VCaP (cell line): ENCODE data around the gene ISY1.
"Not testable (repeated sequence)": the region's sequence is repeated elsewhere in the genome, so short reads cannot be mapped to it uniquely, and the experiment has no call there.

ENCODE experiments used
- H3K27ac ChIP-seq: fragments of 450-650 bp; 2 replicates; pipeline ENCODE4 v1.5.1; 2017
- CTCF ChIP-seq: fragments of 450-650 bp; conservative IDR thresholded peaks from 2 replicates; pipeline ENCODE4 v1.5.1; 2017; ENCODE audit warnings: mild to moderate bottlenecking, moderate library complexity

Gene ISY1

DNA sequence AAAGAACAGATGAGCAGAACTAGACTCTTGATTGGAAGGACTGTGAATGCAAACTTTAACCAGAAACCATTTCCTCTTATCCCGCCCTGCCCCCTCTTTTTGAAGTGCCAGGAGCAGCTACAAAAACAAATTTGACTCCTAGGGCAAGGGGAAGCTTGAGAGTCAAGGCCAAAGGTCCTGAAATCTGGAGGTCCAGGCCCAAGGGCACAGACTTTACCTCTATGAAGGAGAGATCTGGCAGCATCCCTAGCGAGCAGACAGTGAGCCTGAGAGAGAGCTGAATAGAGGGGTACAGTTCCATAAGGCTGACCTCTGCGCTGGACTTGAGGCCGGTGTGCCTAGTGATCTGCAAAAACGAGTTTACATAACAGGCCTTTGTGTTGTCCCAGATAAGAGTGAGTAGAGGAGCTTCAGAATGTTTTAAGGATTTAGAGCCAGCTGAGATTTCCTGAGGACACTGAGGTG is 44.3 kb downstream of the ISY1 start:
- no peak overlapping the region for H3K27ac ChIP-seq
- TF ChIP-seq CTCF, result no peak

DNA sequence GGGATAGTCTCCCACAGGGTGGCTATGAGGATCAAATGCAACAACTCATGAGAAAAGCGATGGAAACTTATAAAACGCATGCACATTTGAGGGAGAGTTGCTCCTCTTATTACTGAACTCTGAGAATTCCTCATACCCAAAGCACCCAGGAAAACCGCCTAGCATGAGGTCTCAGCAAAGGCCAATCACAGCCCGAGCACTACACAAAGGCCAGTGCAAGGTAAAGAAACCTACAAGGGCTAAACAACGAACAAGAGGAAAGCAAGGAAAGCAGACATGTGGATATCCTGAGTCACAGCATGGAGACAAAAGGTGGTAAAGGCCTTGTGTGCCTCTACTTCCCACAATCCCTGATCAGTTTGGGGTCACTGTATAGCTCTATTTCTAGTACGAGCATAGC is 46.4 kb downstream of the ISY1 start:
- TF ChIP-seq CTCF, result no peak
- H3K27ac ChIP-seq, result no peak overlapping the region

GRCh38 chr3:129112308-129113052 is 48.4 kb downstream of the ISY1 start:
- no peak for TF ChIP-seq CTCF
- no peak overlapping the region for H3K27ac ChIP-seq

- H3K27ac ChIP-seq, result not testable (repeated sequence)
Observed at GRCh38 chr3:129111076-129111780, 49.6 kb downstream of the ISY1 start.

- TF ChIP-seq CTCF, result no peak
- peak overlapping the region; percentile 49 for H3K27ac ChIP-seq
Observed at GRCh38 chr3:129107793-129108192, 53.1 kb downstream of the ISY1 start.

- peak overlapping the region; percentile 49 for H3K27ac ChIP-seq
- no peak for TF ChIP-seq CTCF
Observed at GRCh38 chr3:129106866-129107565, 53.8 kb downstream of the ISY1 start.

DNA sequence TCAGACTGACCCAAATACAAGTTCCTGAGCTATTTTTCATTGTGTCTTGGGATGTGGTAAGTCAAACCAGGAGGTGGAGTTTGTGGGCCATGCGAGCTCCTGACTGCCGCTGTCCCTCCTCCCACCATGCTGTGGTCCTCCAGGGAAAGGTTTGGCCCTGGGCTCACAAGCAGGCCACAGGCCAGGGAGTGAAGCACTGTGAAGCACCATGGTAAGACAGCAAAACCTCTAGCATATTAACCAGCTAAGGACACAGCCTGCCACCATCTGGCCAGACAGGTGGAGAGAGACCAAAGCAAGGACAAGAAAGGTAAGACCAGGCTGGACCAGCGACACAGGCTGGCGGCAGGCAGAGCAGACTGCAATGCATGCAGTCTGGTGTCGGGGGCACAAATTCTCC is 54.5 kb downstream of the ISY1 start:
- peak; percentile 61 for TF ChIP-seq CTCF
- H3K27ac ChIP-seq, result peak overlapping the region; percentile 49
